Measurements from ENCODE around the gene RREB1. TPM values are rescaled to one million over a fixed set of nuclear protein-coding genes. Genes with fewer than 3 reads are reported as not detected.
"Not testable (repeated sequence)": the region's sequence is repeated elsewhere in the genome, so short reads cannot be mapped to it uniquely, and the experiment has no call there.

RREB1 gene
- total RNA-seq, 3 donors from 2014 or later: 64.9 to 85.9 (median 74.7) TPM

DNA sequence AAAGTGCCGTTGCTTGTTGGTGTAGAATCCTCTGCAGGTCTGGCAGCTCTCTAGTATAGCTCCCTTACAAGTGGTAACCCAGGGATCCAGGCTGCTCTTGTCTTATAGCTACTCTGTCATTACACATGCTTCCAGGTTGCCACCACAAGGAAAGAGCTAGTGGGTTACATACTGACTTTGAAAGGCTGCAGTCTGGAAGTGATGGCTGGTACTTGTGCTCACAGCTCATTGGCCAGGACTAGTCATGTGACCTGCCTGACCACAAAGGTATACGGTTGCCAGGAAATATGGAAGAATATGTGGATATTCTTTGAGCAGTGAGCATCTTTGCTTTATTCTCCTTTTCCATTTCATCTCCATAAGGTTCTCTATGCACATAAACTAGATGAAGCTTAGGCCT is 46.0 kb downstream of the RREB1 start:
- Histone ChIP-seq H3K9me3 (no peaks in the 10 kb centered on the region), H3K4me1 (ENCODE audit: low read depth) (peaks cover 41% of the 10 kb centered on the region), H3K4me3 (no peak overlapping the region), H3K36me3 (ENCODE audit: low read depth) (no peaks in the 10 kb centered on the region)
- peak; percentile 7 for ATAC-seq
- peak in 1 of 3 donors; percentile 10 for DNase-seq
- intact Hi-C loops (cut with DNase I, micrococcal nuclease): no loop called here
- TF ChIP-seq, protein P1, sequence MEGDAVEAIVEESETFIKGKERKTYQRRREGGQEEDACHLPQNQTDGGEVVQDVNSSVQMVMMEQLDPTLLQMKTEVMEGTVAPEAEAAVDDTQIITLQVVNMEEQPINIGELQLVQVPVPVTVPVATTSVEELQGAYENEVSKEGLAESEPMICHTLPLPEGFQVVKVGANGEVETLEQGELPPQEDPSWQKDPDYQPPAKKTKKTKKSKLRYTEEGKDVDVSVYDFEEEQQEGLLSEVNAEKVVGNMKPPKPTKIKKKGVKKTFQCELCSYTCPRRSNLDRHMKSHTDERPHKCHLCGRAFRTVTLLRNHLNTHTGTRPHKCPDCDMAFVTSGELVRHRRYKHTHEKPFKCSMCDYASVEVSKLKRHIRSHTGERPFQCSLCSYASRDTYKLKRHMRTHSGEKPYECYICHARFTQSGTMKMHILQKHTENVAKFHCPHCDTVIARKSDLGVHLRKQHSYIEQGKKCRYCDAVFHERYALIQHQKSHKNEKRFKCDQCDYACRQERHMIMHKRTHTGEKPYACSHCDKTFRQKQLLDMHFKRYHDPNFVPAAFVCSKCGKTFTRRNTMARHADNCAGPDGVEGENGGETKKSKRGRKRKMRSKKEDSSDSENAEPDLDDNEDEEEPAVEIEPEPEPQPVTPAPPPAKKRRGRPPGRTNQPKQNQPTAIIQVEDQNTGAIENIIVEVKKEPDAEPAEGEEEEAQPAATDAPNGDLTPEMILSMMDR (IDR thresholded peaks at IDR 0.05): no peak

DNA sequence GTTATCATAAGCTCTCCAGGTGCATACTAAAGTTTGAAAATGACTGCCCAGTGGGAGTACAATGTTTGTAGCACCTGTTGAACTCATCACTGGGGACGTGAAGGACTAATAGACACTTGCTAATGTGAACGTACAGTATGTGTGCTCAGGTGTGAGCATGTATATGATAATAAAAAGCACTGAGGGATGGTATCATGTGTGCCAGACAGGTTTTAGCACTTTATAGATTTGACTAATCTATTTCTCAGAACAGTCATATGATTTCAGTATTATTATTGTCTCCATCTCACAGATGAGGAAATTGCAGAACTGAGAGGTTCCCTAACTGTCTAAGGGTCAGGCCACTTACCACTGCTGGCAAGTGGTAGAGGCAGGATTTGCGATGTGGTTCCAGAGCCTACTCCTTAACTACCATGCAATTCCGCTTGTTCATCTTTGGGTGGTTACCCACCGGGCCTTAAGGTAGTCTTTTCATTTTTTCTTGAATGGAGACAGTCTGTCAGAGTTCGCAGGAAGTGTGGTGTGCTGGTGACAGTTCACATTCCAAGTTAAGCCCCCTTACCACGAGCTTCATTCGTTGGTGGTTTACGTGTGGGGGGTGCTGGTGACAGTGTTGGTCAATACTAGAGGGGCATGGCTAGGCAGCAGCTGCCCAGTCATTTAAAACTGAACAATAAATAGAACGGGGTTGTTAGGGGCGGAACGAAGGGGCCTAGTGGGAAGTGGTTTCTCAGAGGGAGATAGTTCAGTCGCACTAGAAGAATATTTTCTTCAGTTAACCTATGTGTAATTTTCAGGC is 46.8 kb downstream of the RREB1 start:
- H3K9me3 ChIP-seq: no peaks in the 10 kb centered on the region
- TF ChIP-seq, protein P1 (IDR thresholded peaks at IDR 0.05): no peak
- no peaks in the 10 kb centered on the region for H3K36me3 ChIP-seq (ENCODE audit: low read depth)
- peaks cover 45% of the 10 kb centered on the region for H3K4me1 ChIP-seq (ENCODE audit: low read depth)
- DNase-seq (peak in 1 of 3 donors; percentile 18), ATAC-seq (peak; percentile 45)
- intact Hi-C loops (cut with DNase I, micrococcal nuclease): no loop called here
- H3K4me3 ChIP-seq: no peak overlapping the region

DNA sequence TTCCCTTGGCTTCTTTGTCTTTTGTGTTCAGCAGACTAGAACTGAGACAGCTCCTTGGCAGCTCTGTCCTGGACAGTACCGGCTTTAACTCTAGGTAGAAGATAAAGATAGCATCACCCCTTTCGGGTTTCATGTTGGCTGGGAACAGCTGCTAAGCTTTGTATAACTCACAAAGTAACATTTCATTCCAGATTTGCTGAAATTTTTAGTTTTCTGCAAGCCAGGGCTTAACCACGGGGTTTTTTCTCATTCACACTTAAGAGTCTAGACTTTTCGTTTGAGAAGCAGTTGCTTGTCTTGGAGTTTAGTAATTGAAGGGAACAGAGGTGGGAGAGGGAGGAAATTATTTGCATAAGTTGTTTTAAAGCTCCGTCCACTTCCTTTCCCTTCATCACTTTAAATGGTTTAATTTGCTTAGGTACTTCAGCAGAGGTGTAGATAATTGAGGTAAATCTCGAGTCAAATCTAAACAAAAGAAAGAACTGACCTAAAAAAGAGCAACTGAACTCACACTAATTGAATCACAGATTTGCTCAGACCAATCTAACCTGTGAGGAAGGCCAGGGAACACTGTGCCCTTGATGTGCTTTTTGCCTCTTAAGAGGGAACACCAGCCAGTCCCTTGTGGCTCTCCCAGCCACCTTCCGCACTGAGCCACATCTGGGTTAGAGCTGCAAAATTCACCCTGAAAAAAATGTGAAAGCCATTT is 48.3 kb downstream of the RREB1 start:
- H3K36me3 ChIP-seq (ENCODE audit: low read depth): no peaks in the 10 kb centered on the region
- TF ChIP-seq, protein P1 (IDR thresholded peaks at IDR 0.05): no peak
- H3K4me1 ChIP-seq (ENCODE audit: low read depth): peaks cover 51% of the 10 kb centered on the region
- intact Hi-C loops (cut with DNase I, micrococcal nuclease): no loop called here
- DNase-seq (peak in 1 of 3 donors; percentile 10), ATAC-seq (no peak)
- H3K9me3 ChIP-seq: no peaks in the 10 kb centered on the region
- H3K4me3 ChIP-seq: no peak overlapping the region

DNA sequence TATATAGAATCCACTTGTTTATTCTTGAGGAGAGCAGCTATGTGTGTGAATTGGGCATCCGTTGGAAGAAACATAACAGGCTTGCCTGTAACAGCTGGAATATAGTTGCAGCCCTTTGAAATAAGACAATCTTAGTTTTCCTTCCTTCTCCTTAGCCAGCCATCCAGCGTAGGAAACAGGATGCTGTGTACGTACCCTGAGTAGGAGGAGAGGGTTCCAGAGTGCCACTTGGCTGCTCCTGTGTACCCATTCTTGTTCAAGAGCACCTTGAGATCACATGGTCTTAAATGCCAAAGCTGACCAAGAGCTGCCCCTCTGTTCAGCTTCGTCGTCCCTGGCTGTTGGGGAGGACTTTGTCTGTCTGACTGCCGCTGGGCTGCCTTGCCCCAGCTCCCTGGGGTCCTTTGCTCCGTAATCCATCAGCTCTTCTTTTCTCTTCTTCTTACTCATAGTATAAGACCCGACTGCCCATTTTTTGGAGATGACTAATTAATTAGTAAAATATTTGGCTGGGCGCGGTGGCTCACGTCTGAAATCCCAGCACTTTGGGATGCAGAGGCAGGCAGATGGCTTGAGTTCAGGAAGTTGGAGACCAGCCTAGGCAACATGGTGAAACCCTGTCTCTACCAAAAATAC is 49.0 kb downstream of the RREB1 start:
- Histone ChIP-seq H3K36me3 (ENCODE audit: low read depth) (no peaks in the 10 kb centered on the region), H3K4me1 (ENCODE audit: low read depth) (peaks cover 50% of the 10 kb centered on the region), H3K9me3 (no peaks in the 10 kb centered on the region), H3K4me3 (no peak overlapping the region)
- ATAC-seq: no peak
- TF ChIP-seq, protein P1 (IDR thresholded peaks at IDR 0.05): no peak
- peak in 1 of 3 donors; percentile 3 for DNase-seq
- intact Hi-C loops (cut with DNase I, micrococcal nuclease): no loop called here

DNA sequence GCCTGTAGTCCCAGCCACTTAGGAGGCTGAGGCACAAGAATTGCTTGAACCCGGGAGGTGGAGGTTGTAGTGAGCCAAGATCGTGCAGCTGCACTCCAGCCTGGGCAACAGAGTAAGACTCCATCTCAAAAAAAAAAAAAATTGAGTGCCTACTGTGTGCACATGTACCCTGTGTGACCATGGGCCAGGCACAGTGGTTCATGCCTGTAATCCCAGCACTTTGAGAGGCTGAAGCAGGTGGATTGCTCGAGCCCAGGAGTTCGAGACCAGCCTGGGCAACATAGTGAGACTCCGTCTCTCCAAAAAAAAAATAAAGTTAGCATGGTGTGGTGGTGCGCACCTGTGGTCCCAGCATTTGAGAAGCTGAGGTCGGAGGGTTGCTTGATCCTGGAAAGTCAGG is 49.5 kb downstream of the RREB1 start:
- H3K4me3 ChIP-seq; H3K36me3 ChIP-seq (ENCODE audit: low read depth); DNase-seq; ATAC-seq; H3K9me3 ChIP-seq; intact Hi-C loops (cut with DNase I, micrococcal nuclease): not testable (repeated sequence)
- peaks cover 50% of the 10 kb centered on the region for H3K4me1 ChIP-seq (ENCODE audit: low read depth)

Measured in mucosa of descending colon (tissue), 3 donors.